HepG2 (cell line): ENCODE measurements around the gene PPFIA3. TPM values are rescaled to one million over a fixed set of nuclear protein-coding genes. Genes with fewer than 3 reads are reported as not detected.
"Not testable (repeated sequence)": the region's sequence is repeated elsewhere in the genome, so short reads cannot be mapped to it uniquely, and the experiment has no call there.

ENCODE experiments used
- ATAC-seq: fragments of 200-7000 bp; cut with Tn5 transposase; 3 replicates; pipeline ENCODE4 v1.9.1; 2020; ENCODE audit warnings: mild to moderate bottlenecking, moderate library complexity
- BruUV-seq: library from RNA; stranded (reverse); fragments of 400-500 nt; replicated peaks from 2 replicates; lab custom pipeline; 2021; lab: Mats Ljungman, UMichigan
- CTCF ChIA-PET: fragments of 300-600 bp; formaldehyde crosslinking; extraction: SDS; loops from one replicate; lab custom pipeline; 2021; ENCODE audit warnings: low total read pairs, inconsistent platforms, low intra/inter-chr PET ratio; lab: Yijun Ruan, JAX
- POLR2A ChIA-PET: fragments of 350-600 bp; sonication (Branson Sonifier 250); formaldehyde crosslinking; loops from one replicate; lab custom pipeline; 2020; ENCODE audit warnings: antibody characterized with exemption, inconsistent platforms; lab: Yijun Ruan, JAX
- DNase-seq: peaks from one replicate; pipeline ENCODE4 v3.0.0-alpha.2; 2015; ENCODE audit warnings: low spot score
- FAIRE-seq: peaks from 3 replicates; lab custom pipeline; 2011; peaks lifted over from hg19 to GRCh38; lab: Jason Lieb, UNC
- H2AFZ ChIP-seq: one replicate; pipeline ENCODE4 v1.6.1; 2011; ENCODE audit warnings: low read length, inconsistent platforms
- H3K27ac ChIP-seq: fragments of 300-600 bp; 3 replicates; pipeline ENCODE4 v1.8.0; 2011; ENCODE audit warnings: mixed run types, mild to moderate bottlenecking, mixed read lengths, low read length, inconsistent platforms; ENCODE audit not compliant: insufficient read depth; ENCODE audit errors: extremely low read length
- H3K27me3 ChIP-seq, 2 experiments: fragments of 200-600 bp in 1 of 2; 2 replicates in 1 of 2; 3 replicates in 1 of 2; pipeline versions ENCODE4 v1.6.0 to v1.8.0; 2011; ENCODE audit warnings: low read length in 2 of 2, mild to moderate bottlenecking in 2 of 2, moderate library complexity in 2 of 2, inconsistent platforms in 1 of 2; ENCODE audit not compliant: insufficient read depth in 2 of 2, control insufficient read depth in 1 of 2
- H3K36me3 ChIP-seq, 2 experiments: fragments of 200-600 bp in 1 of 2; replicated peaks in 1 of 2; 2 replicates in 1 of 2; 3 replicates in 1 of 2; pipeline versions ENCODE4 v1.5.1 to v1.8.0; 2011; ENCODE audit warnings: low read length in 2 of 2, inconsistent platforms in 1 of 2; ENCODE audit not compliant: insufficient read depth in 2 of 2, control insufficient read depth in 1 of 2
- H3K4me1 ChIP-seq: 2 replicates; pipeline ENCODE4 v1.5.1; 2012; ENCODE audit warnings: low read length, inconsistent platforms; ENCODE audit not compliant: insufficient read depth
- H3K4me2 ChIP-seq: 2 replicates; pipeline ENCODE4 v1.6.0; 2011; ENCODE audit warnings: low read depth, low read length, inconsistent platforms
- H3K4me3 ChIP-seq, 3 experiments: fragments of 200-600 bp in 1 of 3; sonication (generic), shearing (Covaris generic) in 1 of 3; replicated peaks in 1 of 3; 2 replicates each; pipeline ENCODE4 v1.5.1; 2011 to 2016; ENCODE audit warnings: low read length in 3 of 3, inconsistent platforms in 2 of 3, low read depth in 2 of 3, mild to moderate bottlenecking in 2 of 3, control low read depth in 1 of 3, mixed read lengths in 1 of 3; ENCODE audit not compliant: insufficient read depth in 1 of 3
- H3K79me2 ChIP-seq: one replicate; pipeline ENCODE4 v1.6.1; 2011; ENCODE audit warnings: low read length, inconsistent platforms; ENCODE audit not compliant: insufficient read depth
- H3K9ac ChIP-seq: 2 replicates; pipeline ENCODE4 v1.6.0; 2011; ENCODE audit warnings: mild to moderate bottlenecking, low read depth, low read length, inconsistent platforms; ENCODE audit not compliant: insufficient read depth
- H3K9me3 ChIP-seq: 2 replicates; pipeline ENCODE4 v1.5.1; 2012; ENCODE audit warnings: mild to moderate bottlenecking, low read length
- H4K20me1 ChIP-seq: 2 replicates; pipeline ENCODE4 v1.6.0; 2011; ENCODE audit warnings: inconsistent platforms, mild to moderate bottlenecking, low read length, moderate library complexity; ENCODE audit not compliant: insufficient read depth
- ASH2L ChIP-seq: fragments of 300-600, 200-600 bp; sonication (generic); IDR thresholded peaks from 2 replicates; pipeline ENCODE4 v1.7.0; 2017; ENCODE audit warnings: low read depth, mild to moderate bottlenecking, moderate library complexity, mixed read lengths, low read length; ENCODE audit not compliant: insufficient read length
- KDM5B ChIP-seq: sonication (generic); formaldehyde crosslinking; IDR thresholded peaks from 2 replicates; pipeline ENCODE4 v1.4.0; 2020; ENCODE audit warnings: missing genetic modification reagents, mild to moderate bottlenecking, borderline replicate concordance
- MIER2 ChIP-seq: IDR thresholded peaks from 2 replicates; pipeline ENCODE4 v1.6.1; 2016; ENCODE audit warnings: missing biosample characterization, missing genetic modification reagents
- POLR2AphosphoS2 ChIP-seq: IDR thresholded peaks from 2 replicates; pipeline ENCODE4 v1.6.1; 2011; ENCODE audit warnings: low read depth, low read length, improper control_type of control experiment
- PREB ChIP-seq: sonication (generic); formaldehyde crosslinking; IDR thresholded peaks from 2 replicates; pipeline ENCODE4 v1.4.0; 2020; ENCODE audit warnings: missing genetic modification reagents
- TRIM22 ChIP-seq: fragments of 450-650 bp; IDR thresholded peaks from 2 replicates; pipeline ENCODE4 v1.6.1; 2017
- ZFP1 ChIP-seq: IDR thresholded peaks from 2 replicates; pipeline ENCODE4 v1.6.1; 2016
- ZNF142 ChIP-seq: sonication (generic); formaldehyde crosslinking; IDR thresholded peaks from 2 replicates; pipeline ENCODE4 v1.4.0; 2020; ENCODE audit warnings: missing genetic modification reagents
- ZNF790 ChIP-seq: sonication (generic); formaldehyde crosslinking; IDR thresholded peaks from 2 replicates; pipeline ENCODE4 v1.8.0; 2022; ENCODE audit warnings: missing genetic modification reagents, mild to moderate bottlenecking, borderline replicate concordance
- WGBS: methylation state at CpG from one replicate; pipeline ENCODE4 v1.1.6; 2017; ENCODE audit warnings: low lambda C conversion rate; 5-methylcytosine and 5-hydroxymethylcytosine counted together
- in situ Hi-C: cut with HindIII; loops from 2 replicates; pipeline ENCODE4 v1.10.0; 2017; ENCODE audit warnings: low pct_unique_long_range_greater_than_20kb; ENCODE audit not compliant: extremely low pct_ligation_motif_present
- intact Hi-C: fragments of 100-400 bp; cut with micrococcal nuclease; formaldehyde crosslinking; loops from one replicate; pipeline ENCODE4 v1.10.0; 2022; ENCODE audit not compliant: unreplicated experiment
- polyA plus RNA-seq, 8 experiments: library from polyadenylated mRNA; depleted of rRNA in 3 of 8; stranded (reverse) in 7 of 8; unstranded in 1 of 8; fragments of >200 nt; fragmentation: Illumina TruSeq in 4 of 8; extraction: Trizol in 4 of 8; gene quantifications; 2 replicates each; pipeline versions ENCODE4 v1.2.1 to v1.2.3, GENCODE V29; 2011 to 2016; ENCODE audit warnings: low read depth in 4 of 8, missing spikeins in 1 of 8, mixed read lengths in 1 of 8; ENCODE audit not compliant: insufficient read depth in 1 of 8
- total RNA-seq, 5 experiments: library from RNA; depleted of rRNA; stranded (reverse); fragments of >200 nt; fragmentation: Illumina TruSeq; extraction: Trizol; gene quantifications; 2 replicates each; pipeline ENCODE4 v1.2.3, GENCODE V29; 2016; ENCODE audit warnings: low read depth in 1 of 5

PPFIA3 gene
- total and polyA plus RNA-seq, 2 of the 13 experiments (the other 11 are each of a cell fraction or from before 2014, with no cell fraction given): 6.7 to 8.6 TPM

GRCh38 chr19:49120868-49121267, 1.5 kb downstream of the PPFIA3 start:
- WGBS: 93% methylated on average over 2 of the region's 2 CpGs
- in situ Hi-C loops: no loop called here
- Histone ChIP-seq H3K27me3 (peaks cover 0 to 7% of the 10 kb centered on the region in 2 experiments; a peak in 1 of 5 replicates), H3K9me3 (no peaks in the 10 kb centered on the region), H3K79me2 (peaks cover 4% of the 10 kb centered on the region), H3K36me3 (no peaks in the 10 kb centered on the region), H4K20me1 (no peaks in the 10 kb centered on the region), H3K4me1 (peaks cover 61% of the 10 kb centered on the region), H3K27ac (no peak overlapping the region), H3K4me2 (no peak overlapping the region), H2AFZ (no peak overlapping the region), H3K4me3 (no peak overlapping the region)
- POLR2A ChIA-PET: no interaction called here
- CTCF ChIA-PET: no interaction called here
- no TSS peak for BruUV-seq
- no peak for FAIRE-seq
- no peak for ATAC-seq
- TF ChIP-seq TRIM22: no peak
- no peak for TF ChIP-seq ZNF790
- no peak for TF ChIP-seq ZFP1 (CRISPR knock-in tag)
- no peak for TF ChIP-seq ZNF142 (CRISPR knock-in tag)
- TF ChIP-seq MIER2 (CRISPR knock-in tag): no peak
- no peak for TF ChIP-seq ASH2L
- TF ChIP-seq POLR2AphosphoS2: no peak
- no peak for TF ChIP-seq KDM5B (CRISPR knock-in tag)
- no peak for TF ChIP-seq PREB (CRISPR knock-in tag)
- TF ChIP-seq, all 625 proteins: peak for 0
- no peak overlapping the region for H3K9ac ChIP-seq
- no peak for DNase-seq
- intact Hi-C loops: no loop called here

- H3K27me3 ChIP-seq, H3K4me3 ChIP-seq, H3K9ac ChIP-seq, CTCF ChIA-PET, FAIRE-seq, intact Hi-C loops, H3K4me2 ChIP-seq, DNase-seq, in situ Hi-C loops, ATAC-seq, BruUV-seq, H3K27ac ChIP-seq, H2AFZ ChIP-seq, H4K20me1 ChIP-seq, POLR2A ChIA-PET, H3K79me2 ChIP-seq, H3K36me3 ChIP-seq, H3K9me3 ChIP-seq: not testable (repeated sequence)
- H3K4me1 ChIP-seq: peaks cover 53% of the 10 kb centered on the region
- WGBS: 77% methylated on average over 10 of the region's 10 CpGs
These were observed 2.5 kb downstream of the PPFIA3 start for GRCh38 chr19:49121841-49122240.
